Peyer's patch (tissue), 4 donors: ENCODE data around the gene CDK5RAP1. TPM values are rescaled to one million over a fixed set of nuclear protein-coding genes. Genes with fewer than 3 reads are reported as not detected.
A peak's percentile ranks its signal among the peaks of the same experiment; 100 is the strongest.

Source experiments
- DNase-seq, 3 donors: peaks; one replicate each; pipeline ENCODE4 v3.0.0-alpha.2; 2017 to 2019
- H3K27ac ChIP-seq, 4 donors: fragments of 200-600 bp; sonication (generic); one replicate each; pipeline ENCODE4 v1.5.1; 2016 to 2019
- H3K27me3 ChIP-seq, 2 donors: fragments of 200-600 bp; sonication (generic); one replicate each; pipeline ENCODE4 v1.5.1; 2019
- H3K36me3 ChIP-seq, 3 donors: fragments of 200-600 bp; sonication (generic); one replicate each; pipeline ENCODE4 v1.5.1; 2016 to 2019
- H3K4me1 ChIP-seq, 4 donors: fragments of 200-600 bp; sonication (generic); one replicate each; pipeline ENCODE4 v1.5.1; 2016 to 2019
- H3K4me3 ChIP-seq, 4 donors: fragments of 200-600 bp; sonication (generic); 1 replicate in 3 of 4; 2 replicates in 1 of 4; pipeline ENCODE4 v1.5.1; 2016 to 2019; ENCODE audit warnings: mild to moderate bottlenecking in 1 of 4
- H3K9me3 ChIP-seq, 4 donors: fragments of 200-600 bp; sonication (generic); one replicate each; pipeline ENCODE4 v1.5.1; 2016 to 2019; ENCODE audit warnings: mild to moderate bottlenecking in 1 of 4
- CTCF ChIP-seq, 6 experiments: fragments of 450-650 bp in 4 of 6; fragments of 200-600 bp in 2 of 6; sonication (generic) in 1 of 6; IDR thresholded peaks; one replicate each; pipeline ENCODE4 v1.5.1; 2017 to 2019; ENCODE audit warnings: antibody characterized with exemption in 6 of 6, mild to moderate bottlenecking in 3 of 6, moderate library complexity in 1 of 6
- POLR2A ChIP-seq, 2 donors: fragments of 450-650 bp; IDR thresholded peaks; one replicate each; pipeline ENCODE4 v1.5.1; 2017; ENCODE audit warnings: antibody characterized with exemption in 2 of 2, mild to moderate bottlenecking in 2 of 2, moderate library complexity in 2 of 2
- total RNA-seq, 4 donors: library from RNA; depleted of rRNA; stranded (reverse); fragments of >200 nt; gene quantifications; one replicate each; pipeline ENCODE4 v1.1.0, GENCODE V29; 2016

The CDK5RAP1 gene
- total RNA-seq, result 10 to 100 TPM; 23.5 to 47.0 (median 30.9) TPM

- DNase-seq, result peak; percentile 84 to 94 (median 87)
- H3K27me3 ChIP-seq, result no peaks in the 10 kb centered on the region
- no peaks in the 10 kb centered on the region for H3K9me3 ChIP-seq
- no peaks in the 10 kb centered on the region for H3K36me3 ChIP-seq
- TF ChIP-seq POLR2A (IDR thresholded peaks at IDR 0.05) (peak in 1 of 2 donors; percentile 30), CTCF (IDR thresholded peaks at IDR 0.05) (no peak)
- H3K27ac ChIP-seq, result peak within 1 kb of the TSS; percentile 55 to 77 (median 62)
- peak within 1 kb of the TSS; percentile 75 to 92 (median 88) for H3K4me3 ChIP-seq
- peaks cover 0 to 23% (median 10%) of the 10 kb centered on the region in 4 donors for H3K4me1 ChIP-seq
Measured at GRCh38 chr20:33401184-33401920, at the start of gene CDK5RAP1. Gene CDK5RAP1, minus strand, starts transcription at chr20:33401519. Its CDS starts 4,455 bp downstream, at chr20:33397064.

GRCh38 chr20:33450867-33451266 lies 49.5 kb upstream of the CDK5RAP1 start:
- no peak for TF ChIP-seq CTCF (IDR thresholded peaks at IDR 0.05)
- Histone ChIP-seq H3K4me1 (no peaks in the 10 kb centered on the region), H3K9me3 (no peaks in the 10 kb centered on the region), H3K27me3 (no peaks in the 10 kb centered on the region), H3K4me3 (no peak overlapping the region), H3K27ac (no peak overlapping the region), H3K36me3 (no peaks in the 10 kb centered on the region)
- DNase-seq, result no peak

GRCh38 chr20:33445881-33446625 lies 44.7 kb upstream of the CDK5RAP1 start:
- DNase-seq, result no peak
- H3K4me3 ChIP-seq, result no peak overlapping the region
- H3K27me3 ChIP-seq, result no peaks in the 10 kb centered on the region
- H3K9me3 ChIP-seq, result no peaks in the 10 kb centered on the region
- TF ChIP-seq CTCF (IDR thresholded peaks at IDR 0.05) (no peak), POLR2A (IDR thresholded peaks at IDR 0.05) (no peak)
- H3K27ac ChIP-seq, result no peak overlapping the region
- H3K36me3 ChIP-seq, result no peaks in the 10 kb centered on the region
- H3K4me1 ChIP-seq, result peaks cover 0 to 18% (median 3%) of the 10 kb centered on the region in 4 donors

GRCh38 chr20:33444797-33445560 lies 43.7 kb upstream of the CDK5RAP1 start:
- TF ChIP-seq POLR2A (IDR thresholded peaks at IDR 0.05), result no peak
- TF ChIP-seq CTCF (IDR thresholded peaks at IDR 0.05), result peak in 4 of 6 experiments; percentile 14 to 36 (median 34)
- Histone ChIP-seq H3K27me3 (no peaks in the 10 kb centered on the region), H3K36me3 (no peaks in the 10 kb centered on the region), H3K4me1 (peaks cover 0 to 18% (median 3%) of the 10 kb centered on the region in 4 donors), H3K4me3 (peak overlapping the region; percentile 81 to 97 (median 88)), H3K9me3 (no peaks in the 10 kb centered on the region), H3K27ac (peak overlapping the region; percentile 78 to 90 (median 84))
- peak in 2 of 3 donors; percentile 34 to 65 for DNase-seq

GRCh38 chr20:33443512-33444239 lies 42.4 kb upstream of the CDK5RAP1 start, which contains the start of gene SNTA1:
Gene SNTA1, minus strand, starts transcription at chr20:33443763. Its CDS starts 143 bp downstream, at chr20:33443620.
- Histone ChIP-seq H3K4me3 (peak within 1 kb of the TSS; percentile 81 to 97 (median 88)), H3K27ac (peak within 1 kb of the TSS; percentile 78 to 90 (median 84)), H3K9me3 (no peaks in the 10 kb centered on the region), H3K4me1 (peaks cover 0 to 18% (median 3%) of the 10 kb centered on the region in 4 donors), H3K27me3 (no peaks in the 10 kb centered on the region), H3K36me3 (no peaks in the 10 kb centered on the region)
- no peak for TF ChIP-seq CTCF (IDR thresholded peaks at IDR 0.05)
- peak in 1 of 2 donors; percentile 49 for TF ChIP-seq POLR2A (IDR thresholded peaks at IDR 0.05)
- DNase-seq, result peak; percentile 97 to 99 (median 97)
